MM.1S (cell line): Measurements from ENCODE around the gene TOX3.

Experiments used
- DNase-seq: peaks from one replicate; pipeline ENCODE4 v3.0.0-alpha.2; 2015
- H2AFZ ChIP-seq: fragments of 300-600 bp; sonication (generic); 2 replicates; pipeline ENCODE4 v1.6.0; 2016; ENCODE audit warnings: antibody characterized with exemption, low read length
- H3F3A ChIP-seq: fragments of 300-600 bp; sonication (generic); 2 replicates; pipeline ENCODE4 v1.6.1; 2016; ENCODE audit warnings: mild to moderate bottlenecking, antibody characterized with exemption, low read length, moderate library complexity, mixed read lengths; ENCODE audit not compliant: insufficient read depth
- H3K27ac ChIP-seq: fragments of 300-600 bp; sonication (generic); 2 replicates; pipeline ENCODE4 v1.5.1; 2016; ENCODE audit warnings: mild to moderate bottlenecking, low read length
- H3K27me3 ChIP-seq: fragments of 300-600 bp; sonication (generic); replicated peaks from 2 replicates; pipeline ENCODE4 v1.6.0; 2016; ENCODE audit warnings: low read length; ENCODE audit not compliant: insufficient read depth
- H3K36me3 ChIP-seq: fragments of 300-600 bp; sonication (generic); replicated peaks from 2 replicates; pipeline ENCODE4 v1.6.1; 2016; ENCODE audit warnings: mild to moderate bottlenecking, low read length, mixed read lengths; ENCODE audit not compliant: insufficient read depth
- H3K4me1 ChIP-seq: fragments of 300-600 bp; sonication (generic); 2 replicates; pipeline ENCODE4 v1.6.1; 2016; ENCODE audit warnings: low read length, mixed read lengths
- H3K4me2 ChIP-seq: fragments of 300-600 bp; sonication (generic); 2 replicates; pipeline ENCODE4 v1.6.0; 2016; ENCODE audit warnings: low read depth, low read length
- H3K4me3 ChIP-seq: fragments of 300-600 bp; sonication (generic); 2 replicates; pipeline ENCODE4 v1.5.1; 2016; ENCODE audit warnings: low read length, mixed read lengths
- H3K79me2 ChIP-seq: fragments of 300-600 bp; sonication (generic); 2 replicates; pipeline ENCODE4 v1.6.1; 2016; ENCODE audit warnings: mixed run types, low read length, mixed read lengths
- H3K9ac ChIP-seq: fragments of 300-600 bp; sonication (generic); 2 replicates; pipeline ENCODE4 v1.6.1; 2016; ENCODE audit warnings: low read length, mixed read lengths
- H3K9me2 ChIP-seq: fragments of 300-600 bp; sonication (generic); replicated peaks from 2 replicates; pipeline ENCODE4 v1.6.1; 2016; ENCODE audit warnings: mild to moderate bottlenecking, low read length, mixed read lengths; ENCODE audit not compliant: insufficient read depth
- H3K9me3 ChIP-seq: fragments of 300-600 bp; sonication (generic); replicated peaks from 2 replicates; pipeline ENCODE4 v1.6.1; 2016; ENCODE audit warnings: mild to moderate bottlenecking, low read length, mixed read lengths; ENCODE audit not compliant: insufficient read depth
- H4K20me1 ChIP-seq: fragments of 300-600 bp; sonication (generic); 2 replicates; pipeline ENCODE4 v1.6.1; 2016; ENCODE audit warnings: mild to moderate bottlenecking, low read length, moderate library complexity, mixed read lengths; ENCODE audit not compliant: insufficient read depth
- CTCF ChIP-seq: fragments of 300-600 bp; sonication (generic); IDR thresholded peaks from 2 replicates; pipeline ENCODE4 v1.5.1; 2016; ENCODE audit warnings: antibody characterized with exemption, low read length, mixed read lengths
- EZH2 ChIP-seq: fragments of 300-600 bp; sonication (generic); optimal IDR thresholded peaks from 2 replicates; pipeline ENCODE3; 2017; ENCODE audit warnings: low read depth, mild to moderate bottlenecking, antibody characterized with exemption, low read length, mixed read lengths
- EZH2phosphoT487 ChIP-seq: fragments of 300-600 bp; sonication (generic); IDR thresholded peaks from 2 replicates; pipeline ENCODE4 v1.6.1; 2018; ENCODE audit warnings: antibody characterized with exemption, low read length

TOX3 gene

DNA sequence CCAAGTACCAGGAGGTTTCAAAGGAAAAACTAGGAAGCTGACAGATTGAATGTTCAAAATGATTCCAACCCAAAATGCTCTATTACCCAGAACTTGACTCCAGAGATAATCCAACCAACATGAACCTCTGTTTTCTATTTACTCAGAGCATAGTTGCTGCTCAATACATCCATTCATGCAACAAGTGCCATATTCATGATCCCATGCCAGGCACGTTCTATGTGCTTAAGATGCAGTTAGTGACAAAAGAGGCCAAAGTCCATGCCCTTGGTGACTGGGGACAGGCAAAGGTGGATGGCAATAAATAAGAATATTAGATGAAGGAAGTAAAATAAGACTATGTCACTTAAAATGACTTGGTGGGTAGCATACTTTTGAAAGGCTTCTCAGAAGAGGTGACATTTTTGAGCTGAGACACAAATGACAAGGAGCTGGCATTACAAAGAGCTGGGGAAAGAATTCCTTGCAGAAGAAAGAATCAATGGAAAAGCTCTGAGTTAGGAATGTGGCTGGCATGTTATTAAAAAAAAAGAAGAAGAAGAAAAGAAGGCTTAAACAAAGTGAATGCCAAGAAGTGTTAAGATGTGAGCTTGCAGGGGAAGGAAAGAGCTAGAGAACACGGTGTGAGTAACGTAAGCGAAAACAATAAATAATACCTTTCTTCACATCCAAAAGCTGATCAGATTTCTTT lies 34.5 kb downstream of the TOX3 start:
- H3K4me2 ChIP-seq: no peak overlapping the region
- no peak overlapping the region for H3K27ac ChIP-seq
- H3F3A ChIP-seq: no peaks in the 10 kb centered on the region
- H3K79me2 ChIP-seq: no peaks in the 10 kb centered on the region
- H3K9ac ChIP-seq: no peak overlapping the region
- no peaks in the 10 kb centered on the region for H3K4me1 ChIP-seq
- H4K20me1 ChIP-seq: no peaks in the 10 kb centered on the region
- no peak for DNase-seq
- H3K36me3 ChIP-seq: no peaks in the 10 kb centered on the region
- no peaks in the 10 kb centered on the region for H3K27me3 ChIP-seq
- H3K9me2 ChIP-seq: no peaks in the 10 kb centered on the region
- TF ChIP-seq CTCF: no peak
- TF ChIP-seq EZH2phosphoT487: no peak
- TF ChIP-seq EZH2: no peak
- no peak overlapping the region for H3K4me3 ChIP-seq
- H3K9me3 ChIP-seq: no peaks in the 10 kb centered on the region; the same call in 1 of the 2 replicates
- H2AFZ ChIP-seq: no peak overlapping the region

- H3K79me2 ChIP-seq: no peaks in the 10 kb centered on the region
Measured at GRCh38 chr16:52501746-52502145, 45.2 kb downstream of the TOX3 start.

DNA sequence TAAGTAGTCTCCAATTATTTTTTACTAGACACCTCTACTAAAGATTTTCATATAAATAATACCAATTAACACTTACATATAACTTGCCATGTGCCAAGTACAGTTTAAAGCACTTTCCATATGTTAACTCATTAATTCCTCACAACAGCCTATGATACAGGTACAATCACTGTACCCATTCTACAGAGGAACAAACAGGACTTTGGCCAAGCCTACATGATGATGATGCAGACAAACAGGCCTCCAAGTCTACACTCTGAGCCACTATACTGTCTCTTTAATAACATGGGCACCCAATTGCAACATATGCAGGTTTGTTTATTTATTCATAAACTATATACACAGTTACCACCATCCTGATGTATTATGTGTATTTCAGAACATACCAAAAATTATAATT lies 46.0 kb downstream of the TOX3 start:
- Histone ChIP-seq H3K4me2 (no peak overlapping the region), H3K9me3 (no peaks in the 10 kb centered on the region), H3K27ac (no peak overlapping the region), H4K20me1 (no peaks in the 10 kb centered on the region), H3K4me3 (no peak overlapping the region), H3K4me1 (no peaks in the 10 kb centered on the region), H3K27me3 (no peaks in the 10 kb centered on the region), H3K9me2 (0 out of 2 replicates have a peak, but pooled peaks cover 3% of the 10 kb centered on the region), H3K79me2 (no peaks in the 10 kb centered on the region), H3K36me3 (no peaks in the 10 kb centered on the region), H3K9ac (no peak overlapping the region), H3F3A (no peaks in the 10 kb centered on the region), H2AFZ (no peak overlapping the region)
- no peak for DNase-seq
- TF ChIP-seq EZH2phosphoT487 (no peak), EZH2 (no peak), CTCF (no peak)

More at GRCh38 chr16:52501746-52502145, 45.2 kb downstream of the TOX3 start:
- Histone ChIP-seq H3K27ac (no peak overlapping the region), H3K36me3 (no peaks in the 10 kb centered on the region), H3K9ac (no peak overlapping the region), H3K9me2 (no peaks in the 10 kb centered on the region), H3K27me3 (no peaks in the 10 kb centered on the region), H3K9me3 (no peaks in the 10 kb centered on the region), H4K20me1 (no peaks in the 10 kb centered on the region), H2AFZ (no peak overlapping the region), H3K4me1 (no peaks in the 10 kb centered on the region), H3K4me3 (no peak overlapping the region), H3F3A (no peaks in the 10 kb centered on the region), H3K4me2 (no peak overlapping the region)
- TF ChIP-seq CTCF (no peak), EZH2 (no peak), EZH2phosphoT487 (no peak)
- DNase-seq: no peak
